Measurements from ENCODE around the gene PLEKHH2. TPM values are rescaled to one million over a fixed set of nuclear protein-coding genes. Genes with fewer than 3 reads are reported as not detected.
A peak's percentile ranks its signal among the peaks of the same experiment; 100 is the strongest.

The PLEKHH2 gene
- total and polyA plus RNA-seq, 2 of the 13 experiments (the other 11 are each of a cell fraction or from before 2014, with no cell fraction given): 1.1 to 3.0 TPM

- TF ChIP-seq, protein P1, sequence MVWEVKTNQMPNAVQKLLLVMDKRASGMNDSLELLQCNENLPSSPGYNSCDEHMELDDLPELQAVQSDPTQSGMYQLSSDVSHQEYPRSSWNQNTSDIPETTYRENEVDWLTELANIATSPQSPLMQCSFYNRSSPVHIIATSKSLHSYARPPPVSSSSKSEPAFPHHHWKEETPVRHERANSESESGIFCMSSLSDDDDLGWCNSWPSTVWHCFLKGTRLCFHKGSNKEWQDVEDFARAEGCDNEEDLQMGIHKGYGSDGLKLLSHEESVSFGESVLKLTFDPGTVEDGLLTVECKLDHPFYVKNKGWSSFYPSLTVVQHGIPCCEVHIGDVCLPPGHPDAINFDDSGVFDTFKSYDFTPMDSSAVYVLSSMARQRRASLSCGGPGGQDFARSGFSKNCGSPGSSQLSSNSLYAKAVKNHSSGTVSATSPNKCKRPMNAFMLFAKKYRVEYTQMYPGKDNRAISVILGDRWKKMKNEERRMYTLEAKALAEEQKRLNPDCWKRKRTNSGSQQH (CRISPR knock-in tag; IDR thresholded peaks at IDR 0.05; ENCODE audit: low read depth): peak; percentile 48; the same call in 1 of the 2 replicates
- peak; percentile 70 for TF ChIP-seq ZNF883 (CRISPR knock-in tag; IDR thresholded peaks at IDR 0.05; ENCODE audit: not compliant biosample characterization)
- TF ChIP-seq, protein P2, sequence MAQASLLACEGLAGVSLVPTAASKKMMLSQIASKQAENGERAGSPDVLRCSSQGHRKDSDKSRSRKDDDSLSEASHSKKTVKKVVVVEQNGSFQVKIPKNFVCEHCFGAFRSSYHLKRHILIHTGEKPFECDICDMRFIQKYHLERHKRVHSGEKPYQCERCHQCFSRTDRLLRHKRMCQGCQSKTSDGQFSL (CRISPR knock-in tag; IDR thresholded peaks at IDR 0.05): no peak
- 0 out of 2 replicates have a peak, but pooled peaks have one; percentile 52 for TF ChIP-seq ZBTB7A (CRISPR knock-in tag; IDR thresholded peaks at IDR 0.05)
- TF ChIP-seq, protein P3, sequence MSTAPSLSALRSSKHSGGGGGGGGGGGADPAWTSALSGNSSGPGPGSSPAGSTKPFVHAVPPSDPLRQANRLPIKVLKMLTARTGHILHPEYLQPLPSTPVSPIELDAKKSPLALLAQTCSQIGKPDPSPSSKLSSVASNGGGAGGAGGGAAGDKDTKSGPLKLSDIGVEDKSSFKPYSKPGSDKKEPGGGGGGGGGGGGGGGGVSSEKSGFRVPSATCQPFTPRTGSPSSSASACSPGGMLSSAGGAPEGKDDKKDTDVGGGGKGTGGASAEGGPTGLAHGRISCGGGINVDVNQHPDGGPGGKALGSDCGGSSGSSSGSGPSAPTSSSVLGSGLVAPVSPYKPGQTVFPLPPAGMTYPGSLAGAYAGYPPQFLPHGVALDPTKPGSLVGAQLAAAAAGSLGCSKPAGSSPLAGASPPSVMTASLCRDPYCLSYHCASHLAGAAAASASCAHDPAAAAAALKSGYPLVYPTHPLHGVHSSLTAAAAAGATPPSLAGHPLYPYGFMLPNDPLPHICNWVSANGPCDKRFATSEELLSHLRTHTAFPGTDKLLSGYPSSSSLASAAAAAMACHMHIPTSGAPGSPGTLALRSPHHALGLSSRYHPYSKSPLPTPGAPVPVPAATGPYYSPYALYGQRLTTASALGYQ (CRISPR knock-in tag; IDR thresholded peaks at IDR 0.05): no peak
- TF ChIP-seq SNAPC4 (CRISPR knock-in tag; IDR thresholded peaks at IDR 0.05): 0 out of 2 replicates have a peak, but pooled peaks have one; percentile 27
- peak; percentile 23; the same call in 1 of the 2 replicates for TF ChIP-seq ZNF563 (CRISPR knock-in tag; IDR thresholded peaks at IDR 0.05)
- TF ChIP-seq, protein P4, sequence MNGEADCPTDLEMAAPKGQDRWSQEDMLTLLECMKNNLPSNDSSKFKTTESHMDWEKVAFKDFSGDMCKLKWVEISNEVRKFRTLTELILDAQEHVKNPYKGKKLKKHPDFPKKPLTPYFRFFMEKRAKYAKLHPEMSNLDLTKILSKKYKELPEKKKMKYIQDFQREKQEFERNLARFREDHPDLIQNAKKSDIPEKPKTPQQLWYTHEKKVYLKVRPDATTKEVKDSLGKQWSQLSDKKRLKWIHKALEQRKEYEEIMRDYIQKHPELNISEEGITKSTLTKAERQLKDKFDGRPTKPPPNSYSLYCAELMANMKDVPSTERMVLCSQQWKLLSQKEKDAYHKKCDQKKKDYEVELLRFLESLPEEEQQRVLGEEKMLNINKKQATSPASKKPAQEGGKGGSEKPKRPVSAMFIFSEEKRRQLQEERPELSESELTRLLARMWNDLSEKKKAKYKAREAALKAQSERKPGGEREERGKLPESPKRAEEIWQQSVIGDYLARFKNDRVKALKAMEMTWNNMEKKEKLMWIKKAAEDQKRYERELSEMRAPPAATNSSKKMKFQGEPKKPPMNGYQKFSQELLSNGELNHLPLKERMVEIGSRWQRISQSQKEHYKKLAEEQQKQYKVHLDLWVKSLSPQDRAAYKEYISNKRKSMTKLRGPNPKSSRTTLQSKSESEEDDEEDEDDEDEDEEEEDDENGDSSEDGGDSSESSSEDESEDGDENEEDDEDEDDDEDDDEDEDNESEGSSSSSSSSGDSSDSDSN (CRISPR knock-in tag; IDR thresholded peaks at IDR 0.05): peak; percentile 66
- TF ChIP-seq XRCC5 (optimal IDR thresholded peaks at IDR 0.05; ENCODE audit: low read length): peak; percentile 75
- TF ChIP-seq SNAI1 (CRISPR knock-in tag; IDR thresholded peaks at IDR 0.05; ENCODE audit: borderline replicate concordance): peak; percentile 45; the same call in 1 of the 2 replicates
- peak; percentile 85 for TF ChIP-seq HOXA3 (CRISPR knock-in tag; IDR thresholded peaks at IDR 0.05)
- peak; percentile 55 for TF ChIP-seq ZFX (CRISPR knock-in tag; IDR thresholded peaks at IDR 0.05; ENCODE audit: low read depth)
- TF ChIP-seq ZBTB14 (CRISPR knock-in tag; IDR thresholded peaks at IDR 0.05): peak; percentile 21; the same call in 1 of the 2 replicates
- peak; percentile 72; the same call in 1 of the 2 replicates for TF ChIP-seq YEATS4 (CRISPR knock-in tag; IDR thresholded peaks at IDR 0.05; ENCODE audit: borderline replicate concordance)
- TF ChIP-seq KMT2B (CRISPR knock-in tag; IDR thresholded peaks at IDR 0.05): peak; percentile 37; the same call in 1 of the 2 replicates
These were observed 39.4 kb downstream of the PLEKHH2 start, which contains the start of gene C1GALT1C1L (continued) for GRCh38 chr2:43676322-43677050.
